Peyer's patch (tissue), 4 donors: ENCODE results near the gene CMKLR1.

Experiments used
- POLR2A ChIP-seq, 2 donors: fragments of 450-650 bp; IDR thresholded peaks; one replicate each; pipeline ENCODE4 v1.5.1; 2017; ENCODE audit warnings: antibody characterized with exemption in 2 of 2, mild to moderate bottlenecking in 2 of 2, moderate library complexity in 2 of 2
- TF ChIP-seq, protein P1 (sequence below), 6 experiments: fragments of 450-650 bp in 4 of 6; fragments of 200-600 bp in 2 of 6; sonication (generic) in 1 of 6; IDR thresholded peaks; one replicate each; pipeline ENCODE4 v1.5.1; 2017 to 2019; ENCODE audit warnings: antibody characterized with exemption in 6 of 6, mild to moderate bottlenecking in 3 of 6, moderate library complexity in 1 of 6

GRCh38 chr12:108316176-108317086 lies 22.7 kb downstream of the CMKLR1 start:
- TF ChIP-seq, protein P1, sequence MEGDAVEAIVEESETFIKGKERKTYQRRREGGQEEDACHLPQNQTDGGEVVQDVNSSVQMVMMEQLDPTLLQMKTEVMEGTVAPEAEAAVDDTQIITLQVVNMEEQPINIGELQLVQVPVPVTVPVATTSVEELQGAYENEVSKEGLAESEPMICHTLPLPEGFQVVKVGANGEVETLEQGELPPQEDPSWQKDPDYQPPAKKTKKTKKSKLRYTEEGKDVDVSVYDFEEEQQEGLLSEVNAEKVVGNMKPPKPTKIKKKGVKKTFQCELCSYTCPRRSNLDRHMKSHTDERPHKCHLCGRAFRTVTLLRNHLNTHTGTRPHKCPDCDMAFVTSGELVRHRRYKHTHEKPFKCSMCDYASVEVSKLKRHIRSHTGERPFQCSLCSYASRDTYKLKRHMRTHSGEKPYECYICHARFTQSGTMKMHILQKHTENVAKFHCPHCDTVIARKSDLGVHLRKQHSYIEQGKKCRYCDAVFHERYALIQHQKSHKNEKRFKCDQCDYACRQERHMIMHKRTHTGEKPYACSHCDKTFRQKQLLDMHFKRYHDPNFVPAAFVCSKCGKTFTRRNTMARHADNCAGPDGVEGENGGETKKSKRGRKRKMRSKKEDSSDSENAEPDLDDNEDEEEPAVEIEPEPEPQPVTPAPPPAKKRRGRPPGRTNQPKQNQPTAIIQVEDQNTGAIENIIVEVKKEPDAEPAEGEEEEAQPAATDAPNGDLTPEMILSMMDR (IDR thresholded peaks at IDR 0.05), result no peak
- no peak for TF ChIP-seq POLR2A (IDR thresholded peaks at IDR 0.05)
